ENCODE measurements around the gene GRAMD1A. TPM values are rescaled to one million over a fixed set of nuclear protein-coding genes. Genes with fewer than 3 reads are reported as not detected.

GRAMD1A gene
- total RNA-seq, 1 experiment from 2014 or later, result 32.8 TPM

DNA sequence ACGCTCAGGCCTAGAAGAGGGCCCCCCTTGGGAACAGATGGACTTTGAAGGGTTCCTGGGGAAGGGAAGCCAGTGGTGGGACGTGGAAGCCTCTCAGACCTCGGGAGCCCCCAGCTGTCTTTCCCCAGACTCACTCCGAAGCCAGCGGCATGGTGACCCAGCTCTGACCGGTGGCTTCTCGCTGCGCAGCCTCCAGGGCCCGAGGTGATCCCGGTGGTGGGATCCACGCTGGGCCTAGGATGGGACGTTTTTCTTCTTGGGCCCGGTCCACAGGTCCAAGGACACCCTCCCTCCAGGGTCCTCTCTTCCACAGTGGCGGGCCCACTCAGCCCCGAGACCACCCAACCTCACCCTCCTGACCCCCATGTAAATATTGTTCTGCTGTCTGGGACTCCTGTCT, 66.0 kb downstream of the GRAMD1A start:
- no peaks in the 10 kb centered on the region for H4K20me1 ChIP-seq (ENCODE audit: low read length)
- CTCF ChIA-PET, result interaction anchor here (0.8 to 1.2 kb wide), 4 partner anchors 22 to 98 kb away, joined by 3 to 6 read pairs (median 3); no protein-coding TSS in a partner anchor
- H3K27me3 ChIP-seq (ENCODE audit: low read length), result no peaks in the 10 kb centered on the region
- no peaks in the 10 kb centered on the region for H3F3A ChIP-seq (ENCODE audit: low read length, unreplicated experiment)
- no peak for ATAC-seq
- DNase-seq, result no peak
- H3K4me2 ChIP-seq (ENCODE audit: low read length), result no peak overlapping the region
- intact Hi-C loops (cut with micrococcal nuclease), result loop anchor here (5.0 kb wide), 1 partner anchor 76 kb away; the partner anchor contains the start of gene FXYD7
- TF ChIP-seq EZH2phosphoT487 (IDR thresholded peaks at IDR 0.05; ENCODE audit: borderline replicate concordance, low read length) (no peak), EZH2 (IDR thresholded peaks at IDR 0.05; ENCODE audit: low read length, unreplicated experiment) (no peak)
- TF ChIP-seq, protein P1, sequence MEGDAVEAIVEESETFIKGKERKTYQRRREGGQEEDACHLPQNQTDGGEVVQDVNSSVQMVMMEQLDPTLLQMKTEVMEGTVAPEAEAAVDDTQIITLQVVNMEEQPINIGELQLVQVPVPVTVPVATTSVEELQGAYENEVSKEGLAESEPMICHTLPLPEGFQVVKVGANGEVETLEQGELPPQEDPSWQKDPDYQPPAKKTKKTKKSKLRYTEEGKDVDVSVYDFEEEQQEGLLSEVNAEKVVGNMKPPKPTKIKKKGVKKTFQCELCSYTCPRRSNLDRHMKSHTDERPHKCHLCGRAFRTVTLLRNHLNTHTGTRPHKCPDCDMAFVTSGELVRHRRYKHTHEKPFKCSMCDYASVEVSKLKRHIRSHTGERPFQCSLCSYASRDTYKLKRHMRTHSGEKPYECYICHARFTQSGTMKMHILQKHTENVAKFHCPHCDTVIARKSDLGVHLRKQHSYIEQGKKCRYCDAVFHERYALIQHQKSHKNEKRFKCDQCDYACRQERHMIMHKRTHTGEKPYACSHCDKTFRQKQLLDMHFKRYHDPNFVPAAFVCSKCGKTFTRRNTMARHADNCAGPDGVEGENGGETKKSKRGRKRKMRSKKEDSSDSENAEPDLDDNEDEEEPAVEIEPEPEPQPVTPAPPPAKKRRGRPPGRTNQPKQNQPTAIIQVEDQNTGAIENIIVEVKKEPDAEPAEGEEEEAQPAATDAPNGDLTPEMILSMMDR (conservative IDR thresholded peaks at IDR 0.05; ENCODE audit: low read depth, low read length), result no peak
- no peaks in the 10 kb centered on the region for H3K9me3 ChIP-seq (ENCODE audit: low read length)
- no peak overlapping the region for H3K4me3 ChIP-seq (ENCODE audit: low read length)
- H3K9me2 ChIP-seq (replicated peaks; ENCODE audit: low read length), result no peaks in the 10 kb centered on the region
- no peak overlapping the region for H3K27ac ChIP-seq (ENCODE audit: low read length)
- POLR2A ChIA-PET (ENCODE audit: unreplicated experiment), result no interaction called here
- no peak overlapping the region for H3K9ac ChIP-seq (ENCODE audit: low read length)
- BruUV-seq (replicated peaks), result no TSS peak
- no peak overlapping the region for H2AFZ ChIP-seq (ENCODE audit: low read length)
- H3K4me1 ChIP-seq (ENCODE audit: insufficient read depth, low read length), result peaks cover 18% of the 10 kb centered on the region
- no peaks in the 10 kb centered on the region for H3K79me2 ChIP-seq (ENCODE audit: low read length)
- no peaks in the 10 kb centered on the region for H3K36me3 ChIP-seq (ENCODE audit: low read depth, low read length)

GRCh38 chr19:35066691-35067563, 66.8 kb downstream of the GRAMD1A start:
- Histone ChIP-seq H3K4me3 (ENCODE audit: low read length) (no peak overlapping the region), H3K27ac (ENCODE audit: low read length) (no peak overlapping the region), H3K9ac (ENCODE audit: low read length) (no peak overlapping the region), H4K20me1 (ENCODE audit: low read length) (no peaks in the 10 kb centered on the region), H2AFZ (ENCODE audit: low read length) (peak overlapping the region; percentile 9; the same call in 1 of the 2 replicates), H3K36me3 (ENCODE audit: low read depth, low read length) (no peaks in the 10 kb centered on the region), H3K4me1 (ENCODE audit: insufficient read depth, low read length) (peaks cover 18% of the 10 kb centered on the region), H3K79me2 (ENCODE audit: low read length) (no peaks in the 10 kb centered on the region), H3K27me3 (ENCODE audit: low read length) (no peaks in the 10 kb centered on the region), H3K4me2 (ENCODE audit: low read length) (no peak overlapping the region), H3F3A (ENCODE audit: low read length, unreplicated experiment) (no peaks in the 10 kb centered on the region), H3K9me3 (ENCODE audit: low read length) (no peaks in the 10 kb centered on the region), H3K9me2 (replicated peaks; ENCODE audit: low read length) (no peaks in the 10 kb centered on the region)
- intact Hi-C loops (cut with micrococcal nuclease), result loop anchor here (1.0 to 5.0 kb wide), 2 partner anchors 23 to 75 kb away; partner anchors contain the start of gene FXYD7
- peak; percentile 86 for DNase-seq
- ChIA-PET CTCF (interaction anchor here (0.6 to 1.3 kb wide), 8 partner anchors 14 to 740 kb away, joined by 3 to 7 read pairs (median 4); no protein-coding TSS in a partner anchor), POLR2A (ENCODE audit: unreplicated experiment) (no interaction called here)
- no peak for TF ChIP-seq EZH2phosphoT487 (IDR thresholded peaks at IDR 0.05; ENCODE audit: borderline replicate concordance, low read length)
- TF ChIP-seq, protein P1 (conservative IDR thresholded peaks at IDR 0.05; ENCODE audit: low read depth, low read length), result peak; percentile 85
- no TSS peak for BruUV-seq (replicated peaks)
- peak; percentile 72 for ATAC-seq
